Adrenal gland (tissue), 19 donors: ENCODE results near the gene SNRNP200. TPM values are rescaled to one million over a fixed set of nuclear protein-coding genes. Genes with fewer than 3 reads are reported as not detected.

Experiments used
- DNase-seq, 7 donors: peaks; one replicate each; pipeline ENCODE4 v3.0.0-alpha.2; 2019 to 2020
- H3K27ac ChIP-seq, 5 donors: fragments of 200-600 bp; sonication (generic) in 4 of 5; 1 replicate in 3 of 5; 2 replicates in 2 of 5; pipeline versions ENCODE4 v1.5.1 to v1.8.0; 2016 to 2020; ENCODE audit warnings: mild to moderate bottlenecking in 1 of 5
- H3K27me3 ChIP-seq: fragments of 200-600 bp; 2 replicates; pipeline ENCODE4 v1.8.0; 2021
- H3K36me3 ChIP-seq, 2 donors: fragments of 200-600 bp; replicated peaks in 1 of 2; 1 replicate in 1 of 2; 2 replicates in 1 of 2; pipeline versions ENCODE4 v1.5.1 to v1.8.0; 2018 to 2022
- H3K4me1 ChIP-seq, 2 donors: fragments of 200-600 bp; replicated peaks in 1 of 2; 1 replicate in 1 of 2; 2 replicates in 1 of 2; pipeline versions ENCODE4 v1.5.1 to v1.8.0; 2018 to 2021
- H3K4me3 ChIP-seq, 4 donors: fragments of 200-600 bp; sonication (generic) in 3 of 4; one replicate each; pipeline ENCODE4 v1.5.1; 2016 to 2018
- H3K9me3 ChIP-seq, 3 donors: fragments of 200-600 bp; sonication (generic) in 1 of 3; replicated peaks in 1 of 3; 1 replicate in 2 of 3; 2 replicates in 1 of 3; pipeline versions ENCODE4 v1.5.1 to v1.8.0; 2016 to 2021
- POLR2A ChIP-seq, 2 donors: fragments of 450-650 bp; IDR thresholded peaks; one replicate each; pipeline ENCODE4 v1.6.1; 2017; ENCODE audit warnings: antibody characterized with exemption in 2 of 2, mild to moderate bottlenecking in 2 of 2, moderate library complexity in 1 of 2
- WGBS, 4 donors: extraction: QIAGEN DNeasy Blood & Tissue Kit in 2 of 4; methylation state at CpG; one replicate each; pipeline versions ENCODE4 v1.1.5 to v1.1.7; 2013 to 2017; 5-methylcytosine and 5-hydroxymethylcytosine counted together
- intact Hi-C, 2 donors: fragments of 100-400 bp; cut with DNase I; formaldehyde crosslinking; loops; one replicate each; pipeline versions ENCODE4 v1.14.1 to v1.15.0; 2022 to 2023
- long read RNA-seq, 10 donors: library from polyadenylated mRNA in 3 of 10; unstranded in 2 of 10; stranded (forward) in 1 of 10; transcript quantifications; one replicate each; pipeline ENCODE4 v2.0.0 and lab custom pipeline, GENCODE V29; 2021 to 2026
- polyA plus RNA-seq, 3 donors: library from polyadenylated mRNA; stranded (reverse); fragments of 200-250 nt in 2 of 3; fragments of 350-450 nt in 1 of 3; fragmentation: Illumina TruSeq in 1 of 3; extraction: RNeasy Lipid Tissue Mini Kit (QIAGEN cat#74804) in 1 of 3; gene quantifications; one replicate each; pipeline ENCODE4 v1.2.3, GENCODE V29; 2013 to 2014
- total RNA-seq, 9 donors: library from RNA; depleted of rRNA in 4 of 9; stranded (reverse); fragments of >200 nt in 4 of 9; fragments of 120-200 nt in 1 of 9; fragmentation: NEBNext Ultra II Directional in 1 of 9; extraction: Animal tissue kit (Norgen Biotek cat#: 25700) in 1 of 9; gene quantifications; one replicate each; pipeline versions ENCODE4 v1.1.0 to v1.2.4, GENCODE V29; 2013 to 2023
- TF ChIP-seq, protein P1 (sequence below), 6 experiments: fragments of 450-650 bp in 4 of 6; fragments of 200-600 bp in 2 of 6; sonication (generic) in 1 of 6; IDR thresholded peaks; 1 replicate in 5 of 6; 2 replicates in 1 of 6; pipeline versions ENCODE4 v1.5.1 to v1.8.0; 2016 to 2021; ENCODE audit warnings: antibody characterized with exemption in 6 of 6, mild to moderate bottlenecking in 2 of 6, moderate library complexity in 1 of 6
- donor health status: healthy with polysubstance abuse.
- donor health status: Bipolar disorder and iron deficiency.
- donor health status: DM: yes; HTN: yes; CAD: no.
- donor health status: DM: no; HTN: no; CAD: no.
- donor health status: DM: no; HTN: no; CAD: no.
- donor health status: DM: yes; HTN: yes; CAD: no.

The SNRNP200 gene
- total RNA-seq, result 100 to 1,000 TPM in 2 of 9 donors, 10 to 100 TPM in 7; 50.4 to 114 (median 95.4) TPM
- polyA plus RNA-seq, result 100 to 1,000 TPM in 2 of 3 donors, 10 to 100 TPM in 1; 80.9 to 117 (median 103) TPM
- long read RNA-seq, donor 1, full-length matches to known transcripts, result 3 of 69 reads
- long read RNA-seq, donor 1, partial matches to known transcripts, result 66 of 69 reads
- long read RNA-seq, donor 1, other reads (novel, unspliced or antisense), result 0 of 69 reads
- long read RNA-seq, donor 2, full-length matches to known transcripts, result 2 of 43 reads
- long read RNA-seq, donor 2, partial matches to known transcripts, result 41 of 43 reads
- long read RNA-seq, donor 2, other reads (novel, unspliced or antisense), result 0 of 43 reads
- long read RNA-seq, donor 3, full-length matches to known transcripts, result 6 of 23 reads
- long read RNA-seq, donor 3, partial matches to known transcripts, result 17 of 23 reads
- long read RNA-seq, donor 3, other reads (novel, unspliced or antisense), result 0 of 23 reads
- long read RNA-seq, donor 4, partial matches to known transcripts, result 11 of 17 reads
- long read RNA-seq, donor 4, other reads (novel, unspliced or antisense), result 6 of 17 reads
- long read RNA-seq, donor 5, full-length matches to known transcripts, result 33 of 87 reads
- long read RNA-seq, donor 5, partial matches to known transcripts, result 45 of 87 reads
- long read RNA-seq, donor 5, other reads (novel, unspliced or antisense), result 9 of 87 reads
- long read RNA-seq, donor 6, full-length matches to known transcripts, result 3 of 31 reads
- long read RNA-seq, donor 6, partial matches to known transcripts, result 14 of 31 reads
- long read RNA-seq, donor 6, other reads (novel, unspliced or antisense), result 14 of 31 reads
- long read RNA-seq, donor 7, partial matches to known transcripts, result 20 of 20 reads
- long read RNA-seq, donor 7, other reads (novel, unspliced or antisense), result 0 of 20 reads
- long read RNA-seq, donor 8, full-length matches to known transcripts, result 6 of 84 reads
- long read RNA-seq, donor 8, partial matches to known transcripts, result 78 of 84 reads
- long read RNA-seq, donor 8, other reads (novel, unspliced or antisense), result 0 of 84 reads
- long read RNA-seq, donor 9, full-length matches to known transcripts, result 3 of 30 reads
- long read RNA-seq, donor 9, partial matches to known transcripts, result 27 of 30 reads
- long read RNA-seq, donor 9, other reads (novel, unspliced or antisense), result 0 of 30 reads
- long read RNA-seq, donor 10, partial matches to known transcripts, result 71 of 71 reads
- long read RNA-seq, donor 10, other reads (novel, unspliced or antisense), result 0 of 71 reads

DNA sequence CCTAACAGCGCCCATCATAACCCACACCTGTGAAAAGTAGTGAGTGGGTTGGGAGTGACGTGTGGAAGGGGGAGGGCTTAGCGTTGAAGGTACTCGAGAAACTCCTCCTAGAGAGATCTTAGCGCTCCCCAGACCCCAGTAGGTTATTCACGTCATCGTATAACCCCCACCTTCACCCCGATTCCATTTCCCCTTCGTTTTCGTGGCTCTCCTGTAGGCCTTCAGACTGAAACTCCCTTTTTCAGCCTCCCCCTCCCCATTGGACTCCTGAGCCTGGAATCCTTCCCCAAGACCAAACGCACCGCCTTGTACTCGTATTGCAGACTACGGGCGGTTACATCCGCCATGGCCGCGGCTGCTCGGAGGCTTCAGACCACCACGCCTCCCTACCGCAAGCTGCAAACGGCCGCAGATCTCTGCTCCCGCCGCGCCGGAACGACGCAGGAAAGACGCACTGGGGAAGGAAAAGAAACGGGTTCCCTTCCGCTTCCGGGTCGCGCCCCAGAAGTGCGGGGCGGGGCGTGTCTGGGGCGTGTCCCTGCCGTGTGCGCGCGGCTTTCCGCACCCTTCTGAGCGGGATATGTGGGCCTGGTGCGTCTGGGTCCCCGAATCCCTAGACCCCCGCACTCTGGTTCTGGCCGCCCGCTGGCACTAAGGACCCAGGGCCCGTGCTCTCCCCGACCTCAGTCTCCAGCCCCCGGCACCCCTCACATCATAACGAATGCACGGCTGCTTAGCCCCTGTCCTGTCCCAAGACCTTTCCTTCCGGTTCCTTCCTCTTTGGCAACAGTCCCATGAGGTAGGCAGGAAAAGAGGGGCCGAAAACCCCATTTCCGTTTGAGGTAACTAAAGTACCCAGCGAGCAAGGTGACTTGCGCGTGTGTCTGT lies at the start of gene SNRNP200:
Gene SNRNP200, minus strand, starts transcription at position 456 of the 888 bp plus-strand sequence. Its CDS starts 109 bp downstream, at position 347.
- WGBS, 4 donors, result 1% methylated on average over 28 to 61 of the region's 61 CpGs
- intact Hi-C loops, result no loop called here

DNA sequence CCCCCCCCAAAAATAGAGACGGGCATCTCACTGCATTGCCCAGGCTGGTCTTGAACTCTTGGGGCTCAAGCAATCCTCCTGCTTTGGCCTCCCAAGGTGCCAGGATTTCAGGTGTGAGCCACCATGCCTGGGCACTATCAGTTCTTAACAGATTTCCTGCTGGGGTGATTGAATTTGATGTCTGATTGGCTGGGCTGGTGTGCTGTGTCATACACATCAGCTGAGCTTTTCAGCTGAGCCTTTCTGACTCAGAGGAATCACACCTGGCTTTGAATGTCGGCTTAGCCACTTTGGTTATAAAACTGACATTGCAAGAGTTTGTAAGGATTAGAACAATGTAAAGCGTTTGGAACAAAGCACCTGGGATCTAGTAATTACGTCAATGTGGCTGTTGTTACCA lies 49.1 kb upstream of the SNRNP200 start:
- Histone ChIP-seq H3K27ac (no peak overlapping the region), H3K4me1 (peaks cover 0 to 7% of the 10 kb centered on the region in 2 donors), H3K4me3 (no peak overlapping the region), H3K9me3 (no peaks in the 10 kb centered on the region), H3K36me3 (no peaks in the 10 kb centered on the region), H3K27me3 (no peaks in the 10 kb centered on the region)
- WGBS, 4 donors, result 96 to 99% (median 97%) methylated on average over 4 of the region's 4 CpGs
- TF ChIP-seq, protein P1, sequence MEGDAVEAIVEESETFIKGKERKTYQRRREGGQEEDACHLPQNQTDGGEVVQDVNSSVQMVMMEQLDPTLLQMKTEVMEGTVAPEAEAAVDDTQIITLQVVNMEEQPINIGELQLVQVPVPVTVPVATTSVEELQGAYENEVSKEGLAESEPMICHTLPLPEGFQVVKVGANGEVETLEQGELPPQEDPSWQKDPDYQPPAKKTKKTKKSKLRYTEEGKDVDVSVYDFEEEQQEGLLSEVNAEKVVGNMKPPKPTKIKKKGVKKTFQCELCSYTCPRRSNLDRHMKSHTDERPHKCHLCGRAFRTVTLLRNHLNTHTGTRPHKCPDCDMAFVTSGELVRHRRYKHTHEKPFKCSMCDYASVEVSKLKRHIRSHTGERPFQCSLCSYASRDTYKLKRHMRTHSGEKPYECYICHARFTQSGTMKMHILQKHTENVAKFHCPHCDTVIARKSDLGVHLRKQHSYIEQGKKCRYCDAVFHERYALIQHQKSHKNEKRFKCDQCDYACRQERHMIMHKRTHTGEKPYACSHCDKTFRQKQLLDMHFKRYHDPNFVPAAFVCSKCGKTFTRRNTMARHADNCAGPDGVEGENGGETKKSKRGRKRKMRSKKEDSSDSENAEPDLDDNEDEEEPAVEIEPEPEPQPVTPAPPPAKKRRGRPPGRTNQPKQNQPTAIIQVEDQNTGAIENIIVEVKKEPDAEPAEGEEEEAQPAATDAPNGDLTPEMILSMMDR (IDR thresholded peaks at IDR 0.05), result no peak
- no peak for TF ChIP-seq POLR2A (IDR thresholded peaks at IDR 0.05)
- intact Hi-C loops, result no loop called here
- no peak for DNase-seq

More for the DNA sequence above, at the start of gene SNRNP200:
- Histone ChIP-seq H3K27me3 (no peaks in the 10 kb centered on the region), H3K36me3 (peaks cover 0 to 32% of the 10 kb centered on the region in 2 donors), H3K4me1 (peaks cover 7 to 19% of the 10 kb centered on the region in 2 donors), H3K9me3 (no peaks in the 10 kb centered on the region), H3K27ac (peak within 1 kb of the TSS in 4 of 5 donors; percentile 60 to 82 (median 72)), H3K4me3 (peak within 1 kb of the TSS; percentile 46 to 91 (median 78))
- TF ChIP-seq, protein P1 (IDR thresholded peaks at IDR 0.05), result no peak
- TF ChIP-seq POLR2A (IDR thresholded peaks at IDR 0.05), result peak; percentile 67 to 75
- peak; percentile 82 to 90 (median 87) for DNase-seq

DNA sequence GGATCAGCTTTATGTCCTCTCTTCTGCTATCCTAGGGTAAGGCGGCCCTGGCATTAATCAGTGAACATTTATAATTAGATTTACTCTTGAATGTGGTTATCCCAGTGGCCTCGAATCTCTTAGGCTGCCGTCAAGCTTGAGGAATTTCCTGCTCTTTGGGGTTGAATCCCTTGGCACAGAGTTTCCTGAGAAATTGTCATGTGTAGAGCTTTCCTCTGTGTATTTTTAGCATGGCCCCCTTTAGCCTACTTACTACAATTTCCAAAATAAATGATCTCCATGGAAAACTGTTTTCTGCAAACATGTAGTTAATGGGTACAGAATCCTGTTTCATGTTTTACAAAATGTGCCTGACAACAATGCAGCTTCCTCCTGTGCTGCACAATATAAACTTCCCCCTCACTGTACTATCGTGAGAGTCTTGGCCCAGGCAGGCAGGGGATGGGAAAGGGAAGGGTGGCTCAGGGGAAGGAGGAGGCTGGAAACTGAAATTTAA lies 48.3 kb upstream of the SNRNP200 start:
- Histone ChIP-seq H3K27me3 (no peaks in the 10 kb centered on the region), H3K4me1 (peaks cover 0 to 7% of the 10 kb centered on the region in 2 donors), H3K9me3 (no peaks in the 10 kb centered on the region), H3K36me3 (no peaks in the 10 kb centered on the region), H3K4me3 (no peak overlapping the region), H3K27ac (peak overlapping the region in 2 of 5 donors; percentile 64 to 77)
- DNase-seq, result no peak
- 56 to 71% (median 62%) methylated on average over 4 of the region's 4 CpGs for WGBS, 4 donors
- no peak for TF ChIP-seq POLR2A (IDR thresholded peaks at IDR 0.05)
- TF ChIP-seq, protein P1 (IDR thresholded peaks at IDR 0.05), result no peak
- intact Hi-C loops, result no loop called here
